ENCODE data around the gene RBM15B.

DNA sequence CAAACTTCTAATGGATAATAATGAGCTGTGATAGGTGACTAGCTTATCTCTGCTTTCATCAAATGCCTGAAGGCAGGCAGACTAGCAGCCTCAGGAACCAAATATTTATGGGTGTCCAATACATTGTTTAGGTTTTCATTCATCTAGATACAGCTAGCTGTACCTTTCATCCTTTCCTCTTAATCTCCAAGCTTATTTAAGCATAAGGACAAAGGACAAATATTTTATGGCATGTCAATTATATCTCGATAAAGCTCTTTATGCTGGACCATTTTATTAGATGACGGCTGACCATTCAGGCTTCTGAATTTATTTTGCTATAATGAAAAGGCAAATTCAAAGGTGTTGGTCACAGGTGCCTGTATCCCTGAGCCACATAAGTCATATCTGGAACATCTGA, 16.9 kb downstream of the RBM15B start:
- TF ChIP-seq, protein P1, sequence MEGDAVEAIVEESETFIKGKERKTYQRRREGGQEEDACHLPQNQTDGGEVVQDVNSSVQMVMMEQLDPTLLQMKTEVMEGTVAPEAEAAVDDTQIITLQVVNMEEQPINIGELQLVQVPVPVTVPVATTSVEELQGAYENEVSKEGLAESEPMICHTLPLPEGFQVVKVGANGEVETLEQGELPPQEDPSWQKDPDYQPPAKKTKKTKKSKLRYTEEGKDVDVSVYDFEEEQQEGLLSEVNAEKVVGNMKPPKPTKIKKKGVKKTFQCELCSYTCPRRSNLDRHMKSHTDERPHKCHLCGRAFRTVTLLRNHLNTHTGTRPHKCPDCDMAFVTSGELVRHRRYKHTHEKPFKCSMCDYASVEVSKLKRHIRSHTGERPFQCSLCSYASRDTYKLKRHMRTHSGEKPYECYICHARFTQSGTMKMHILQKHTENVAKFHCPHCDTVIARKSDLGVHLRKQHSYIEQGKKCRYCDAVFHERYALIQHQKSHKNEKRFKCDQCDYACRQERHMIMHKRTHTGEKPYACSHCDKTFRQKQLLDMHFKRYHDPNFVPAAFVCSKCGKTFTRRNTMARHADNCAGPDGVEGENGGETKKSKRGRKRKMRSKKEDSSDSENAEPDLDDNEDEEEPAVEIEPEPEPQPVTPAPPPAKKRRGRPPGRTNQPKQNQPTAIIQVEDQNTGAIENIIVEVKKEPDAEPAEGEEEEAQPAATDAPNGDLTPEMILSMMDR (IDR thresholded peaks at IDR 0.05), result no peak
- TF ChIP-seq TCF7L2 (IDR thresholded peaks at IDR 0.05; ENCODE audit: low read depth, low read length), result no peak
- TF ChIP-seq SIN3A (IDR thresholded peaks at IDR 0.05; ENCODE audit: borderline replicate concordance, insufficient read depth, low read depth, low read length), result no peak
- no peak for TF ChIP-seq POLR2AphosphoS5 (IDR thresholded peaks at IDR 0.05; ENCODE audit: low read depth, low read length)
- TF ChIP-seq, protein P2, sequence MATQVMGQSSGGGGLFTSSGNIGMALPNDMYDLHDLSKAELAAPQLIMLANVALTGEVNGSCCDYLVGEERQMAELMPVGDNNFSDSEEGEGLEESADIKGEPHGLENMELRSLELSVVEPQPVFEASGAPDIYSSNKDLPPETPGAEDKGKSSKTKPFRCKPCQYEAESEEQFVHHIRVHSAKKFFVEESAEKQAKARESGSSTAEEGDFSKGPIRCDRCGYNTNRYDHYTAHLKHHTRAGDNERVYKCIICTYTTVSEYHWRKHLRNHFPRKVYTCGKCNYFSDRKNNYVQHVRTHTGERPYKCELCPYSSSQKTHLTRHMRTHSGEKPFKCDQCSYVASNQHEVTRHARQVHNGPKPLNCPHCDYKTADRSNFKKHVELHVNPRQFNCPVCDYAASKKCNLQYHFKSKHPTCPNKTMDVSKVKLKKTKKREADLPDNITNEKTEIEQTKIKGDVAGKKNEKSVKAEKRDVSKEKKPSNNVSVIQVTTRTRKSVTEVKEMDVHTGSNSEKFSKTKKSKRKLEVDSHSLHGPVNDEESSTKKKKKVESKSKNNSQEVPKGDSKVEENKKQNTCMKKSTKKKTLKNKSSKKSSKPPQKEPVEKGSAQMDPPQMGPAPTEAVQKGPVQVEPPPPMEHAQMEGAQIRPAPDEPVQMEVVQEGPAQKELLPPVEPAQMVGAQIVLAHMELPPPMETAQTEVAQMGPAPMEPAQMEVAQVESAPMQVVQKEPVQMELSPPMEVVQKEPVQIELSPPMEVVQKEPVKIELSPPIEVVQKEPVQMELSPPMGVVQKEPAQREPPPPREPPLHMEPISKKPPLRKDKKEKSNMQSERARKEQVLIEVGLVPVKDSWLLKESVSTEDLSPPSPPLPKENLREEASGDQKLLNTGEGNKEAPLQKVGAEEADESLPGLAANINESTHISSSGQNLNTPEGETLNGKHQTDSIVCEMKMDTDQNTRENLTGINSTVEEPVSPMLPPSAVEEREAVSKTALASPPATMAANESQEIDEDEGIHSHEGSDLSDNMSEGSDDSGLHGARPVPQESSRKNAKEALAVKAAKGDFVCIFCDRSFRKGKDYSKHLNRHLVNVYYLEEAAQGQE (IDR thresholded peaks at IDR 0.05; ENCODE audit: insufficient read depth in 1 of 2, low read depth in 2 of 2, low read length in 1 of 2), result no peak

All from Panc1 (cell line).